IPS-18c (cell line): ENCODE measurements around the gene NPAS3.

Source experiments
- H3K4me3 ChIP-seq: 2 replicates; pipeline ENCODE4 v1.7.0; 2013; ENCODE audit warnings: low read depth, mild to moderate bottlenecking, low read length, moderate library complexity; ENCODE audit not compliant: insufficient read depth
- H3K9me3 ChIP-seq: one replicate; pipeline ENCODE4 v1.6.1; 2013; ENCODE audit warnings: mild to moderate bottlenecking, low read length, moderate library complexity; ENCODE audit not compliant: control insufficient read depth, insufficient read depth

Gene NPAS3

DNA sequence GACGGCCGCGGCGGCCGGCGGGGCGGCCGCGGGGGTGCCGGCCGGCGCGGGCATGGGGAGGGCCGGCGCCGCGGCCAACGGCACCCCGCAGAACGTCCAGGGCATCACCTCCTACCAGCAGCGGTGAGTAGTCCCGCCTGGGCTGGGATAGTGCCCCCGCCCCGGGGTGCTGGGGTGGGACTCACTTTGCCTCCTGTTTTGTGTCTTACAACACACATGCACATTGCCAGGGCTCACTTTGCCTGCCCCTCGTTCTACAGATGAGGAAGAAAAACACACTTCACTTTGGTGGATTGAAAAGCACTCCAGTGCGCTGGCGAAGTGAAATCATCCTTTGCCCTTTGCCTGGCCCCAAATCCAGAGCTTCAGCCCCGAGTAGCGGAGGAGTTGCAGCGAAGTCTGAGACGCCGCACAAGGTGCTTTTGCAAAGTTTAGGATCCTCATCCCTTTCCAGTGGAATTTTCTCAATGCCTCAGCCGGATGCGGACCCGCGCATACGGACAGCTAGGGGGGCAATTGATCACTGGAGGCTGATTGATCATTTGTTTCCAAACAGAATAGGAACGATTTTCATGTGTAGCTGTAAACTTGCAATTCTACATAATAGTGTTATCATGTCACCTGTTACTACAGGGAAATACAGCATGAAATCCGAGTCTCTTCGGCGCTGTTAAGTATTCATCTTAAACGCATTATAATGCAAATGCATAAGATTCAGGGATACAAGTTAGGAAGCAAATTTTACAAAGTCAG is 3.6 kb upstream of the NPAS3 start:
- H3K4me3 ChIP-seq = peak overlapping the region; percentile 61
- H3K9me3 ChIP-seq = no peaks in the 10 kb centered on the region

GRCh38 chr14:32939254-32940065 is 781 bp downstream of the NPAS3 start:
- peak overlapping the region; percentile 48 for H3K4me3 ChIP-seq

GRCh38 chr14:32940066-32940651 is 1.5 kb downstream of the NPAS3 start:
- H3K9me3 ChIP-seq = no peaks in the 10 kb centered on the region
- peak overlapping the region; percentile 48 for H3K4me3 ChIP-seq

More at GRCh38 chr14:32939254-32940065, 781 bp downstream of the NPAS3 start:
- no peaks in the 10 kb centered on the region for H3K9me3 ChIP-seq

DNA sequence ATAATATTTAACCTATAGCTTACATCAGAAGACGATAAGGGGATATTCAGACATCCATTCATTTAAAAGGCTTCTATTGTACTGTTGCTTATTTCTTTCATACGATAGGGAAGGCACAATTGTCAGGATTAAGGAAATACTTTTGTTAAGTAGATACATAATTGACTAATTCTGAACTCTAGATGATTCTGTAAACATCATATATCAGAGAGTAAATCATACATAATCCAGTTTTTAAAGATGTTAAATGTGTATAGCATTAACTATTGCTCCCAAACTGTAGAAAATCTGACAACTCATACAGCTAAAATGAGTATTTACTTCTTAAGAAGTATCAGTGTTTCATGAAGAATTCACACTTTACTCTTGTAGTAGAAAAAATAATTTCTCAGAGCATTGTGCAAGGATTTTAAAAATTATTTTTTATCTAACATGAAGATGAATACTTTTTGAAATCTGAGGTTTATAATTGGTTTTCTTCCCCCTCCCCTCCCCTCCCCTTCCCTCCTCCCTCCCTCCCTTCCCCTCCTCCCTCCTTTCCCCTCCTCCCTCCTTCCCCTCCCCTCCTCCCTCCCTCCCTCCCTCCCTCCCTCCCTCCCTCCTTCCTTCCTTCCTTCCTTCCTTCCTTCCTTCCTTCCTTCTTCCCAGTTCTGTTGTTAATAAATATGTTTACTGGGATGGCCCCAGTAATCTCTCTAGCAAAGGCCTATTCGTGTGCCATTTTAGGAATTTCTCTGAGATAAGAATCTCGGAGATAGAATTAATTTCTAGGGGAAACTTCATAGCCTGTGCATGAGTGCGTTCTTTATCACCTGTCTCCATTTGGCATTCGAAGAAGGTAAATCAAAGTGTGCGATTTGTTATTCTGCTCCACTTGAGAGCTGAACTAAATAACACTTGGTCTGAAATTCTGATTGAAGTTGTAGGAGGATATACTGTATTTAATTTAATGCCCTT is 2.3 kb downstream of the NPAS3 start:
- Histone ChIP-seq H3K9me3 (no peaks in the 10 kb centered on the region), H3K4me3 (no peak overlapping the region)

GRCh38 chr14:32941668-32942065 is 3.0 kb downstream of the NPAS3 start:
- Histone ChIP-seq H3K9me3 (no peaks in the 10 kb centered on the region), H3K4me3 (no peak overlapping the region)

- Histone ChIP-seq H3K9me3 (no peaks in the 10 kb centered on the region), H3K4me3 (no peak overlapping the region)
These were observed 8.4 kb downstream of the NPAS3 start for GRCh38 chr14:32947081-32947480.

GRCh38 chr14:32947792-32948191 is 9.1 kb downstream of the NPAS3 start:
- H3K4me3 ChIP-seq = no peak overlapping the region

DNA sequence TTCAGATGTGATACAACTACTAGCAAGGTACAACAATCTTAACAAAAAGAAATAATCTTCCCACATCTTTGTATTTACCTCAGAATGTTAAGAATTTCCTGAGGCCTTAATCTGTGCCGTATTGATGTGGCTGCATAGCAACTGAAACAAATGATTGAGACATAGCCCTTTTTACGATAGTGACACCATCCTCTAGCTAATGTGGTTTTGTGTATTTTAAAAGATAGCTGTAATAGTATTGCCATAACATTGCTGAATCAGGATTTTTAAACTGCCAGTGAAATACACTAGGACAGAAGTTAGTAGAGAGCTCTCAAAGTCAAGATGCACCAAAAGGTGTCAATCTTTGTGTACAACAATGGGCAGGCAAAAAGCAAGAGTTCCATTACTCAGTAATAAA is 11.9 kb downstream of the NPAS3 start:
- no peaks in the 10 kb centered on the region for H3K9me3 ChIP-seq
- H3K4me3 ChIP-seq = no peak overlapping the region

More at GRCh38 chr14:32947792-32948191, 9.1 kb downstream of the NPAS3 start:
- H3K9me3 ChIP-seq = no peaks in the 10 kb centered on the region

GRCh38 chr14:32967421-32967820 is 28.7 kb downstream of the NPAS3 start:
- no peaks in the 10 kb centered on the region for H3K9me3 ChIP-seq
- H3K4me3 ChIP-seq = no peak overlapping the region

- H3K9me3 ChIP-seq = no peaks in the 10 kb centered on the region
- H3K4me3 ChIP-seq = no peak overlapping the region
These were observed 30.4 kb downstream of the NPAS3 start for GRCh38 chr14:32968972-32969544.

- H3K9me3 ChIP-seq = no peaks in the 10 kb centered on the region
- H3K4me3 ChIP-seq = no peak overlapping the region
These were observed 39.2 kb downstream of the NPAS3 start for GRCh38 chr14:32977913-32978312.

DNA sequence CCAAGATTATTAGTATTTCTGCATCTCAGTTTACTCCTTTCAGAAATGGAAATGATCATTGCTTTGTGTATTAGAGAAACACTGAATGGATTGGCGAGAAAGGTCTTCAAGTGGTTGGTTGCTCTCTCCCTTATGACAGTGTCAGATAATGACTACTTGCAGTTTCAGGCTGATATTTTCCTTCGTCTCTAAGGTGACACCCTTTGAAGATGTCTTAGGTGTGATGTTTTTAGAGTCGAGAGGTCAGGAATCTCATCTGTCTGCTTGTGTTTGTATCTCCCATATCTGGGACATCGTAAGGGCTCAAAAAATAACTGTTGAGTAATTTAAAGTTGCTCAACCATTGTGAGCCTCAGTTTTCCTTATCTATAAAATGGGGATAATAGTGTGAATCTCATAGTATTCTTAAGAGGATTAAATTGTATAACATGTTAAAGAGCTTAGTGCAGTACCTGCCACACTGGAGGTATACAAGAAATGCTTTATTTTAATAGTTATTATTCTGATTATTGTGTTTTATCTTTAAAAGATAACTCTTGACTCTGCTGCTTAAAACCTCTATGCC is 40.1 kb downstream of the NPAS3 start:
- H3K9me3 ChIP-seq = no peaks in the 10 kb centered on the region
- no peak overlapping the region for H3K4me3 ChIP-seq

DNA sequence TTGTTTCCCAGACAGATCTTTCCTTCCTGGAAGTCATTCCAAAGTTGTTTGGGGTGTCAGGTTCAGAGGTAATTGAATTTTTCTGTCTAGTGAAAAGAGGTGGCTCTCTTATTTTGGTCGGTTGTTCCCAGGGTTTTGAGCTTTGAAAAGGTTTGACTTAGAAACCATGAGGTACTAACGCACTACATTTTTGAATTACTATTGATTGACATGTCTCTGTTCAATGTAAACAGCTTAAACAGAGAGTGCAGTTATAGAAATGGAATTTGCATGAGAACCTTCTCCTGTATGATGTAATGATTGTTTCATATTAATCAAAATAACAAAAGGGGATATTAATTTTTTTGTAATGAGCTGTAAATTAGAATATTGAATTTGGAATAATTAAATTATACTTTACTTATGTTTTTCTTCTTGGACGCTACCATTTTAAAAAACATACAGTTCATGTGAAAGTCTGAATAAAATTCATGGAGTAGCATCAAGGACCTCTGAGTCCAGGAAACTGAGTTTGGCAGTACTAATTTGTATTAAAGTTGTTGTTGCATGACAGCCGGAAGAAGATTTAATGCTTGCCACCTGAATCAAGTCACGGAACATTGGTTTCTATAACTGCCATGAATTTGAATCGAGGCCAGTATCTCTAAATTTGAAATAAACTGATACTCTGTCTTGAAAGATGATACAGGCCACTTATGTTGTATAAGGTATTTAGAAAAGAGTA is 41.7 kb downstream of the NPAS3 start:
- H3K4me3 ChIP-seq = no peak overlapping the region
- no peaks in the 10 kb centered on the region for H3K9me3 ChIP-seq

GRCh38 chr14:32980902-32981501 is 42.3 kb downstream of the NPAS3 start:
- Histone ChIP-seq H3K4me3 (no peak overlapping the region), H3K9me3 (no peaks in the 10 kb centered on the region)

GRCh38 chr14:32984241-32984930 is 45.7 kb downstream of the NPAS3 start:
- Histone ChIP-seq H3K9me3 (no peaks in the 10 kb centered on the region), H3K4me3 (no peak overlapping the region)
